K562 (cell line): Measurements from ENCODE around the gene TECTA. TPM values are rescaled to one million over a fixed set of nuclear protein-coding genes. Genes with fewer than 3 reads are reported as not detected.
A peak's percentile ranks its signal among the peaks of the same experiment; 100 is the strongest.

Experiments used
- ATAC-seq: fragments of 200-7000 bp; cut with Tn5 transposase; 3 replicates; pipeline ENCODE4 v1.9.1; 2020; ENCODE audit warnings: moderate library complexity
- BruUV-seq: library from RNA; stranded (reverse); fragments of 400-500 nt; replicated peaks from 2 replicates; lab custom pipeline; 2021; lab: Mats Ljungman, UMichigan
- CTCF ChIA-PET: fragments of 300-600 bp; formaldehyde crosslinking; extraction: SDS; loops from one replicate; lab custom pipeline; 2021; ENCODE audit warnings: low intra/inter-chr PET ratio; lab: Yijun Ruan, JAX
- POLR2A ChIA-PET: fragments of 300-600, 350-650 bp; sonication (Branson Sonifier 250); formaldehyde crosslinking; extraction: SDS; loops from one replicate; lab custom pipeline; 2021; ENCODE audit warnings: antibody characterized with exemption, inconsistent platforms; lab: Yijun Ruan, JAX
- DNase-seq, 4 experiments: peaks; one replicate each; pipeline versions ENCODE4 v3.0.0 to v3.0.0-alpha.2; 2011 to 2018; ENCODE audit warnings: low spot score in 3 of 4, mixed read lengths in 3 of 4; ENCODE audit errors: extremely low read depth in 1 of 4
- FAIRE-seq: peaks from 2 replicates; lab custom pipeline; 2011; peaks lifted over from hg19 to GRCh38; lab: Jason Lieb, UNC
- H2AFZ ChIP-seq: 2 replicates; pipeline ENCODE4 v1.6.0; 2011; ENCODE audit warnings: low read depth, low read length, control low read depth, inconsistent platforms
- H3K27ac ChIP-seq: fragments of 200-600 bp; 3 replicates; pipeline ENCODE4 v1.8.0; 2011; ENCODE audit warnings: low read depth, mild to moderate bottlenecking, control low read depth, inconsistent platforms, low read length, moderate library complexity, mixed read lengths; ENCODE audit errors: extremely low read depth
- H3K27me3 ChIP-seq, 2 experiments: fragments of 300-600 bp in 1 of 2; 2 replicates in 1 of 2; 3 replicates in 1 of 2; pipeline versions ENCODE4 v1.6.0 to v1.8.0; 2011; ENCODE audit warnings: inconsistent platforms in 2 of 2, low read length in 2 of 2, mild to moderate bottlenecking in 1 of 2, mixed read lengths in 1 of 2, moderate library complexity in 1 of 2; ENCODE audit not compliant: control insufficient read depth in 2 of 2, insufficient read depth in 2 of 2
- H3K36me3 ChIP-seq: fragments of 300-600 bp; 3 replicates; pipeline ENCODE4 v1.8.0; 2011; ENCODE audit warnings: mild to moderate bottlenecking, low read length, inconsistent platforms; ENCODE audit not compliant: control insufficient read depth, insufficient read depth
- H3K4me1 ChIP-seq, 2 experiments: fragments of 200-600 bp in 1 of 2; replicated peaks in 1 of 2; 2 replicates in 1 of 2; 3 replicates in 1 of 2; pipeline versions ENCODE4 v1.5.1 to v1.8.0; 2011; ENCODE audit warnings: inconsistent platforms in 2 of 2, low read length in 2 of 2, mild to moderate bottlenecking in 1 of 2, mixed read lengths in 1 of 2, moderate library complexity in 1 of 2; ENCODE audit not compliant: control insufficient read depth in 2 of 2, insufficient read depth in 2 of 2
- H3K4me2 ChIP-seq: 2 replicates; pipeline ENCODE4 v1.6.1; 2011; ENCODE audit warnings: low read length, control low read depth, inconsistent platforms, mixed read lengths; ENCODE audit not compliant: insufficient read depth
- H3K4me3 ChIP-seq: fragments of 200-600 bp; sonication (generic), shearing (Covaris generic); 2 replicates; pipeline ENCODE4 v1.5.1; 2016; ENCODE audit warnings: control low read depth, inconsistent platforms
- H3K79me2 ChIP-seq: fragments of 200-600 bp; 3 replicates; pipeline ENCODE4 v1.8.0; 2011; ENCODE audit warnings: low read length, inconsistent platforms; ENCODE audit not compliant: control insufficient read depth, insufficient read depth
- H3K9ac ChIP-seq, 2 experiments: 2 replicates each; pipeline versions ENCODE4 v1.6.0 to v1.6.1; 2011; ENCODE audit warnings: low read depth in 2 of 2, low read length in 2 of 2, control low read depth in 1 of 2, inconsistent platforms in 1 of 2, mild to moderate bottlenecking in 1 of 2, mixed read lengths in 1 of 2; ENCODE audit not compliant: insufficient read depth in 1 of 2
- H3K9me1 ChIP-seq: one replicate; pipeline ENCODE4 v1.6.0; 2011; ENCODE audit warnings: inconsistent platforms, mild to moderate bottlenecking, low read length, moderate library complexity; ENCODE audit not compliant: control insufficient read depth, insufficient read depth
- H3K9me3 ChIP-seq: replicated peaks from 2 replicates; pipeline ENCODE4 v1.5.1; 2011; ENCODE audit warnings: low read depth, low read length, inconsistent platforms; ENCODE audit not compliant: control insufficient read depth, insufficient read depth
- H4K20me1 ChIP-seq: replicated peaks from 2 replicates; pipeline ENCODE4 v1.6.1; 2011; ENCODE audit warnings: low read length, inconsistent platforms, mixed read lengths; ENCODE audit not compliant: control insufficient read depth, insufficient read depth
- ARID3A ChIP-seq: IDR thresholded peaks from 2 replicates; pipeline ENCODE4 v1.6.1; 2012; ENCODE audit warnings: low read depth, low read length, improper control_type of control experiment, borderline replicate concordance
- HDAC2 ChIP-seq: fragments of 450-650 bp; IDR thresholded peaks from 2 replicates; pipeline ENCODE4 v1.6.1; 2016; ENCODE audit warnings: mild to moderate bottlenecking
- HMGN3 ChIP-seq: IDR thresholded peaks from 2 replicates; pipeline ENCODE4 v1.6.1; 2011; ENCODE audit warnings: borderline replicate concordance, low read depth, mild to moderate bottlenecking, mixed read lengths, low read length; ENCODE audit not compliant: insufficient read length; ENCODE audit errors: extremely low read depth
- PHTF2 ChIP-seq: fragments of 250-450 bp; sonication (Bioruptor Pico); IDR thresholded peaks from 2 replicates; pipeline ENCODE4 v1.5.0; 2021; ENCODE audit warnings: mild to moderate bottlenecking
- SAFB2 ChIP-seq: fragments of 200-400 bp; formaldehyde crosslinking; IDR thresholded peaks from 2 replicates; pipeline ENCODE4 v1.6.1; 2018; ENCODE audit warnings: borderline replicate concordance, low read length, low read depth, moderate library complexity; ENCODE audit not compliant: severe bottlenecking
- TCF7 ChIP-seq: sonication (generic); IDR thresholded peaks from 2 replicates; pipeline ENCODE4 v1.6.1; 2016; ENCODE audit warnings: antibody characterized with exemption, borderline replicate concordance
- ZNF232 ChIP-seq: sonication (generic); formaldehyde crosslinking; IDR thresholded peaks from 2 replicates; pipeline ENCODE4 v1.8.0; 2022; ENCODE audit warnings: mild to moderate bottlenecking, missing genetic modification reagents
- WGBS: fragments of 100-300 bp; shearing (Covaris generic); methylation state at CpG from one replicate; pipeline ENCODE4 v1.1.6; 2016; ENCODE audit warnings: low coverage, mixed read lengths; ENCODE audit not compliant: insufficient coverage; ENCODE audit errors: missing lambda C conversion rate; 5-methylcytosine and 5-hydroxymethylcytosine counted together
- in situ Hi-C: fragments of 300-500 bp; cut with MboI; formaldehyde crosslinking; loops from 4 replicates; pipeline ENCODE4 v1.15.0; 2018; ENCODE audit warnings: inconsistent platforms, mixed read lengths
- intact Hi-C: fragments of 100-400 bp; cut with micrococcal nuclease; formaldehyde crosslinking; loops from 2 replicates; pipeline ENCODE4 v1.14.2; 2022
- polyA plus RNA-seq, 8 experiments: library from polyadenylated mRNA; depleted of rRNA in 4 of 8; stranded (reverse) in 5 of 8; unstranded in 3 of 8; fragments of >200 nt; fragmentation: Nextera tagmentation in 2 of 8; fragmentation: Illumina TruSeq in 1 of 8; extraction: Ambion mirVana in 2 of 8; extraction: Trizol in 1 of 8; gene quantifications; 2 replicates each; pipeline versions ENCODE4 v1.2.1 to v1.2.3, GENCODE V29; 2011 to 2014; ENCODE audit warnings: inconsistent platforms in 1 of 8, missing spikeins in 1 of 8
- total RNA-seq, 7 experiments: library from RNA; depleted of rRNA in 6 of 7; stranded (reverse); fragments of >200 nt in 6 of 7; fragmentation: Illumina TruSeq in 2 of 7; extraction: Trizol in 2 of 7; gene quantifications; 2 replicates each; pipeline versions ENCODE4 v1.2.1 to v1.2.3, GENCODE V29; 2011 to 2021; ENCODE audit warnings: low replicate concordance in 1 of 7

TECTA gene
- total and polyA plus RNA-seq, 9 of the 15 experiments (the other 6 are each of a cell fraction or from before 2014, with no cell fraction given): under 0.01 to 0.04 (median 0.03) TPM; not detected in 5

DNA sequence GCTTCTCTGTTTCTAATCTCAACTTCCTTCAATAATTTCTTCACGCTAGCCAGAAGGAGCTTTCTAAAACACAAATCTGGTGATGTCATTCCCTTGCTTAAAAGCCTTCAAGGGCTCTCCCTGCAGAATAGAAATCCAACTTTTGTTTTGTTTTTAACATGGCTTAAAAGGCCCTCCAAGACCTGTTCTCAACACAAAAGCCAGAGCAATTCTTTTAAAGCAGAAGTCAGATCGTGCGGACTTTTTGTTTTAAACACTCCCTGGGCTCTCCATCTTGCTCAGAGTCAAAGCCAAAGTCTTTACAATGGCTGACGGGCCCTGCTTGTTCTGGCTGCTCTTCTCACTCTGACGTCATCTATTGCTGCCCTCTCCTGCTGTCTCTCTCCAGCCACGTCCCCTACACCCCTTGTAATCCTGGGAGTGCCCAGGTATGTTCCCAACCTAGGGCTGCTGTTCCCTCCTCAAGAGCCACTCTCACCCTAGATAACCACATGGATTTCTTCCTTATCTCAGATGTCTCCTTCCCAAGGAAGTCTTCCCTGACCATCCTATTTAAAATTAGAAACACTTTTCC, 22.5 kb downstream of the TECTA start (continued):
- no peak for TF ChIP-seq ARID3A
- no peak for TF ChIP-seq HMGN3
- no peak for TF ChIP-seq HDAC2
- no peak for TF ChIP-seq PHTF2 (CRISPR knock-in tag)
- no peak for TF ChIP-seq ZNF232 (CRISPR knock-in tag)
- TF ChIP-seq, all 486 proteins: peak for 0

DNA sequence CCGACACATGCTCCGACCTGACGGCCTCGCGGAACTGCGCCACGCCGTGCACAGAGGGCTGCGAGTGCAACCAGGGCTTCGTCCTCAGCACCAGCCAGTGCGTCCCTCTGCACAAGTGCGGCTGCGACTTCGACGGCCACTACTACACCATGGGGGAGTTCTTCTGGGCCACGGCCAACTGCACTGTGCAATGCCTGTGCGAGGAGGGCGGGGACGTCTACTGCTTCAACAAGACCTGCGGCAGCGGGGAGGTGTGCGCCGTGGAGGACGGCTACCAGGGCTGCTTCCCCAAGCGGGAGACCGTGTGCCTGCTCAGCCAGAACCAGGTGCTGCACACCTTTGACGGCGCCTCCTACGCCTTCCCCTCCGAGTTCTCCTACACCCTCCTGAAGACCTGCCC, 26.8 kb downstream of the TECTA start:
- peaks cover 0 to 5% of the 10 kb centered on the region in 2 experiments; a peak in 1 of 5 replicates for H3K4me1 ChIP-seq
- FAIRE-seq (no peak), ATAC-seq (peak; percentile 27; the same call in 1 of the 3 replicates), DNase-seq (no peak)
- no peak for TF ChIP-seq SAFB2
- no peak for TF ChIP-seq TCF7
- in situ Hi-C loops: no loop called here
- intact Hi-C loops: no loop called here
- H3K79me2 ChIP-seq: no peaks in the 10 kb centered on the region
- no peak overlapping the region for H2AFZ ChIP-seq
- H3K27ac ChIP-seq: no peak overlapping the region
- H3K4me2 ChIP-seq: no peak overlapping the region
- no peaks in the 10 kb centered on the region for H4K20me1 ChIP-seq
- 0% methylated on average over 23 of the region's 30 CpGs for WGBS
- H3K27me3 ChIP-seq: peaks cover 31 to 46% of the 10 kb centered on the region in 2 experiments
- CTCF ChIA-PET: no interaction called here
- no peak overlapping the region for H3K4me3 ChIP-seq
- no peak overlapping the region for H3K9ac ChIP-seq
- H3K9me1 ChIP-seq: no peaks in the 10 kb centered on the region
- no peaks in the 10 kb centered on the region for H3K9me3 ChIP-seq
- H3K36me3 ChIP-seq: no peaks in the 10 kb centered on the region
- no TSS peak for BruUV-seq
- POLR2A ChIA-PET: interaction anchor here (0.6 to 0.7 kb wide), 2 partner anchors 29 to 40 kb away, joined by 3 read pairs; no protein-coding TSS in a partner anchor
